Loucy (cell line): Measurements from ENCODE around the gene SELENOI.

Source experiments
- EZH2phosphoT487 ChIP-seq: fragments of 200-600 bp; IDR thresholded peaks from 2 replicates; pipeline ENCODE4 v1.6.1; 2018; ENCODE audit warnings: antibody characterized with exemption, mild to moderate bottlenecking, moderate library complexity, borderline replicate concordance
- TF ChIP-seq, protein P1 (sequence below): fragments of 200-600 bp; sonication (generic); conservative IDR thresholded peaks from 2 replicates; pipeline ENCODE4 v1.5.1; 2014; ENCODE audit warnings: mild to moderate bottlenecking, antibody characterized with exemption, low read length

GRCh38 chr2:26438926-26439325, 93.0 kb downstream of the SELENOI start:
- TF ChIP-seq, protein P1, sequence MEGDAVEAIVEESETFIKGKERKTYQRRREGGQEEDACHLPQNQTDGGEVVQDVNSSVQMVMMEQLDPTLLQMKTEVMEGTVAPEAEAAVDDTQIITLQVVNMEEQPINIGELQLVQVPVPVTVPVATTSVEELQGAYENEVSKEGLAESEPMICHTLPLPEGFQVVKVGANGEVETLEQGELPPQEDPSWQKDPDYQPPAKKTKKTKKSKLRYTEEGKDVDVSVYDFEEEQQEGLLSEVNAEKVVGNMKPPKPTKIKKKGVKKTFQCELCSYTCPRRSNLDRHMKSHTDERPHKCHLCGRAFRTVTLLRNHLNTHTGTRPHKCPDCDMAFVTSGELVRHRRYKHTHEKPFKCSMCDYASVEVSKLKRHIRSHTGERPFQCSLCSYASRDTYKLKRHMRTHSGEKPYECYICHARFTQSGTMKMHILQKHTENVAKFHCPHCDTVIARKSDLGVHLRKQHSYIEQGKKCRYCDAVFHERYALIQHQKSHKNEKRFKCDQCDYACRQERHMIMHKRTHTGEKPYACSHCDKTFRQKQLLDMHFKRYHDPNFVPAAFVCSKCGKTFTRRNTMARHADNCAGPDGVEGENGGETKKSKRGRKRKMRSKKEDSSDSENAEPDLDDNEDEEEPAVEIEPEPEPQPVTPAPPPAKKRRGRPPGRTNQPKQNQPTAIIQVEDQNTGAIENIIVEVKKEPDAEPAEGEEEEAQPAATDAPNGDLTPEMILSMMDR: no peak
- TF ChIP-seq EZH2phosphoT487: no peak
